Osteoblast (primary cell): Measurements from ENCODE around the gene RAMP2. TPM values are rescaled to one million over a fixed set of nuclear protein-coding genes. Genes with fewer than 3 reads are reported as not detected.

ENCODE experiments used
- DNase-seq: peaks from one replicate; pipeline ENCODE4 v3.0.0; 2011; ENCODE audit warnings: low spot score, mixed read lengths; ENCODE audit not compliant: insufficient read length; ENCODE audit errors: missing footprints
- H2AFZ ChIP-seq: 2 replicates; pipeline ENCODE4 v1.6.0; 2011; ENCODE audit warnings: mild to moderate bottlenecking, low read length
- H3K27ac ChIP-seq: 2 replicates; pipeline ENCODE4 v1.5.1; 2011; ENCODE audit warnings: mild to moderate bottlenecking, low read depth, low read length, moderate library complexity
- H3K27me3 ChIP-seq: 2 replicates; pipeline ENCODE4 v1.6.0; 2012; ENCODE audit warnings: mild to moderate bottlenecking, control low read depth, inconsistent platforms, low read length, moderate library complexity; ENCODE audit not compliant: insufficient read depth
- H3K36me3 ChIP-seq: 2 replicates; pipeline ENCODE4 v1.5.1; 2011; ENCODE audit warnings: mild to moderate bottlenecking, low read length, control low read depth, moderate library complexity; ENCODE audit not compliant: insufficient read depth
- H3K4me1 ChIP-seq: 2 replicates; pipeline ENCODE4 v1.5.1; 2011; ENCODE audit warnings: mild to moderate bottlenecking, low read length, control low read depth, moderate library complexity; ENCODE audit not compliant: insufficient read depth
- H3K4me2 ChIP-seq: 2 replicates; pipeline ENCODE4 v1.6.0; 2011; ENCODE audit warnings: mild to moderate bottlenecking, low read length; ENCODE audit not compliant: insufficient read depth
- H3K4me3 ChIP-seq: fragments of 200-600 bp; sonication (generic); 3 replicates; pipeline ENCODE4 v1.5.1; 2012; ENCODE audit warnings: mild to moderate bottlenecking, low read length, inconsistent platforms; ENCODE audit not compliant: insufficient read depth
- H3K79me2 ChIP-seq: 2 replicates; pipeline ENCODE4 v1.6.0; 2012; ENCODE audit warnings: mild to moderate bottlenecking, low read length, control low read depth, inconsistent platforms; ENCODE audit not compliant: insufficient read depth
- H3K9me3 ChIP-seq: 2 replicates; pipeline ENCODE4 v1.5.1; 2011; ENCODE audit warnings: low read depth, low read length, control low read depth
- H4K20me1 ChIP-seq: 2 replicates; pipeline ENCODE4 v1.6.0; 2012; ENCODE audit warnings: mild to moderate bottlenecking, low read length, control low read depth; ENCODE audit not compliant: insufficient read depth
- total RNA-seq: library from RNA; depleted of rRNA; stranded (reverse); fragments of >200 nt; gene quantifications from 2 replicates; pipeline ENCODE4 v1.2.3, GENCODE V29; 2012
- TF ChIP-seq, protein P1 (sequence below): IDR thresholded peaks from 2 replicates; pipeline ENCODE4 v1.5.1; 2011; ENCODE audit warnings: mild to moderate bottlenecking, low read depth, low read length, moderate library complexity; ENCODE audit errors: extremely low read depth

RAMP2 gene
- total RNA-seq, 1 donor = not detected

DNA sequence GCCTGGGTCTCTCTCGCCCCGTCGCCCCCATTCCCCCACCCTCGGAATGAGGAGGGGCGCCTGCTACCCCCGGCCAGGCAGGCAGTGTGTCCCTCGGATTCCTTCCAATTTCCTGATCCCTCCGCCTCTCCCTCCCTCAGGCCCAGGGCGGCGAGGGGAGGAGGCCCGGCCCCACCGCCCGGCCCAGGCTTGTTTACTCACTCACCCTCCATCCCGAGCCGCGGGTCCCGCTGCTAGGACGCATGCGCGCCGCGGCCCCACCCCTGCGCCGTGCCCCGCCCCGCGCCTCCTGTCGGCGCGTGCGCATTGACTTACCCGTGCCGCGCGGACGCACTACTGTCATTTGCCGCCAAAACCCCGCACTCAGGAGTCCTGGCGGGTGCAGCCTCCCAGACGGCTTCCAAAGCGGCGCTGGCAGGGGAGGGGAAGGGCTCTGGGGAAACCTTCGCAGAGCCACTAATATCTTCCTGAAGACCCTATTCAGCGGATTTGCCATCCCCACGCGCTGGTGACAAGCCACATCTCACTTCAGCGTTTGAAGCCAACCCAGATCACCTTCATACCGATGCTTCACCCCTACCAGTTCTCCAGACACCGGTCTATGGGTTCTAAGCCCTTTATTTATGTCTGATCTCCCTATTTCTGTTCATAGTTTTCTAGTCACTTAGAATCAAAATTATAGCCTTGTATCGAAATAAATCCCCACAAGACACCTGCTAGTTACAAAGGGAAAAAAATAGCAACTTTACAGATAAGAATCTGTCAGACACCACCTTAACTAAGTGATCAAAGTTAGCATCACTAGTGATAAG lies 16.0 kb upstream of the RAMP2 start, which contains the start of gene EZH1:
TSS of gene EZH1 (minus strand) at position 235 of the 812 bp plus-strand sequence. CDS start 16,099 bp downstream, outside the sequence.
- TF ChIP-seq, protein P1, sequence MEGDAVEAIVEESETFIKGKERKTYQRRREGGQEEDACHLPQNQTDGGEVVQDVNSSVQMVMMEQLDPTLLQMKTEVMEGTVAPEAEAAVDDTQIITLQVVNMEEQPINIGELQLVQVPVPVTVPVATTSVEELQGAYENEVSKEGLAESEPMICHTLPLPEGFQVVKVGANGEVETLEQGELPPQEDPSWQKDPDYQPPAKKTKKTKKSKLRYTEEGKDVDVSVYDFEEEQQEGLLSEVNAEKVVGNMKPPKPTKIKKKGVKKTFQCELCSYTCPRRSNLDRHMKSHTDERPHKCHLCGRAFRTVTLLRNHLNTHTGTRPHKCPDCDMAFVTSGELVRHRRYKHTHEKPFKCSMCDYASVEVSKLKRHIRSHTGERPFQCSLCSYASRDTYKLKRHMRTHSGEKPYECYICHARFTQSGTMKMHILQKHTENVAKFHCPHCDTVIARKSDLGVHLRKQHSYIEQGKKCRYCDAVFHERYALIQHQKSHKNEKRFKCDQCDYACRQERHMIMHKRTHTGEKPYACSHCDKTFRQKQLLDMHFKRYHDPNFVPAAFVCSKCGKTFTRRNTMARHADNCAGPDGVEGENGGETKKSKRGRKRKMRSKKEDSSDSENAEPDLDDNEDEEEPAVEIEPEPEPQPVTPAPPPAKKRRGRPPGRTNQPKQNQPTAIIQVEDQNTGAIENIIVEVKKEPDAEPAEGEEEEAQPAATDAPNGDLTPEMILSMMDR = no peak
- H3K36me3 ChIP-seq = no peaks in the 10 kb centered on the region
- H4K20me1 ChIP-seq = peaks cover 2% of the 10 kb centered on the region
- H3K4me2 ChIP-seq = peak within 1 kb of the TSS; percentile 94
- H2AFZ ChIP-seq = peak within 1 kb of the TSS; percentile 99
- peak within 1 kb of the TSS; percentile 84 for H3K4me3 ChIP-seq
- peak within 1 kb of the TSS; percentile 73 for H3K27ac ChIP-seq
- peaks cover 42% of the 10 kb centered on the region for H3K79me2 ChIP-seq
- peak; percentile 100 for DNase-seq
- peaks cover 7% of the 10 kb centered on the region for H3K27me3 ChIP-seq
- H3K4me1 ChIP-seq = peaks cover 18% of the 10 kb centered on the region
- no peaks in the 10 kb centered on the region for H3K9me3 ChIP-seq

DNA sequence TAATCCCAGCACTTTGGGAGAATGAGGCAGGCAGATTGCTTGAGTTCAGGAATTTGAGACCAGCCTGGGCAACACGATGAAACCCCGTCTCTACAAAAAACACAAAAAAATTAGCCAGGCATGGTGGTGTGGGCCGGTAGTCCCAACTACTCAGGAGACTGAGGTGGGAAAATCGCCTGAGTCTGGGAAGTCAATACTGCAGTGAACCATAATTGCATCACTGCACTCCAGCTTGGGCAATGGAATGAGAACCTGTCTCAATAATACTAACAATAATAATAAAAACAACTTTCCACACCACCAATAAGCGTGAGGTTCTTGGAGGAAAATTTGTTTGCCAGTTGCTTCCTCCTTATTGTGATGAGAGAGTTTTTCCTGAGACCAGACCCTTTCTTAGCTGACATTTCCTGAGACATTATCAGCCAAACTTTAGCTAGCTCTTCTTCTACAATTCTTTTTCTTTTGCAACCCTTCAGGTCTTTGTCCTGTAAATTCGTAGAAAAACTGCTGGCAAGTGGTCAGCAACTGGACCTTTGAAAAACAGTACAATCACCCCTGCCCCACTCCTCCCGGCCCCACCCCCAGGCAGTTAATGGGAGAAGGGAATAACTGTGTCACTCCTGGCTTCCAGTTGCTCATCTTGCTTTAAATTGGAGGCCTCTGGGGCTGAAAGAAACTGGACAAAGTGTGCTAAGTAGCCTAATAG lies 12.7 kb upstream of the RAMP2 start:
- no peak overlapping the region for H3K27ac ChIP-seq
- peaks cover 11% of the 10 kb centered on the region for H3K79me2 ChIP-seq
- H4K20me1 ChIP-seq = no peaks in the 10 kb centered on the region
- H2AFZ ChIP-seq = no peak overlapping the region
- peaks cover 7% of the 10 kb centered on the region for H3K27me3 ChIP-seq
- H3K4me3 ChIP-seq = no peak overlapping the region
- no peak for DNase-seq
- TF ChIP-seq, protein P1 = no peak
- no peaks in the 10 kb centered on the region for H3K36me3 ChIP-seq
- H3K9me3 ChIP-seq = no peaks in the 10 kb centered on the region
- peaks cover 18% of the 10 kb centered on the region for H3K4me1 ChIP-seq
- no peak overlapping the region for H3K4me2 ChIP-seq

DNA sequence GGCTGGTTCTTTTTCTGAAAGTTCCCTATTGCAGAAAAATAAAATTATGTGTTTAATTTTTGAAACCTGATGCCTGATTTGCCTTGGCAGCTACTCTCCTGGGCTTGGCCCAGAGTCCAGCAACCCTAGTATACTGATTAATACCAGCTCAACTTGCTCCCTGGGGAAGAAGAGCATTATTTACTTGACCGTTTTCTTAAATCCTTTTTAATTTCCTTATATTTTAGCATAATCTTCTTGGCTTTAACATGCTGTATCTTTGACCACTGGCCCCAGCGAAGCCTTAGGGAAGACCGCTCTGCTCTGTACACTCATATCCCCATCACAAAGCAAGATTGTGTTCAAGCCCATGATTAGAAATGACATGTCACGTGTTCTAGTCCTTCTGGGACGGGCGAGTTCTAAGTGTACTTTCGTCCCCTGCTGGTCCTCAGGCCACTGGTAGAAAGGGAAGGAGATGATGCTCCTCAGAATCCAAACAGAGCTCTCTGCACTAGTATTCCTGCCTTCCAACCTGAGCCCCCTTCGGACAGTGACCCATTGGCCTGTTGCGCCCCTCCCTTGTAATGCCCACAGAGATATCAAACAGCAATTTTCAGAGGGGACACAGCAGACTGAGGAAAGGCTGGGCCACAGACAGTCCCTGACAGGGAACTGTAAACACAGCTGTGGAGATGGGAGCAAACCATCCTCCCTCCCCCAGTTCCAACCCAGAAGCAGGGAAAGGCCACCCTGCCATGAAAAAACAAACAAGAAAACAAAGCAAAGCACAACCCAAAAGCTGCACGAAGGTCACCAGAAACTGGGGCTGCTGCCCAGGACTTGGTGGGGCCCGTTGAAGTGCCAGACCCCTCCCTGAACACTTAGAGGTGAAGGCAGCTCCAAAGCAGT lies 11.9 kb upstream of the RAMP2 start:
- H3K4me3 ChIP-seq = no peak overlapping the region
- peaks cover 11% of the 10 kb centered on the region for H3K4me1 ChIP-seq
- no peak for DNase-seq
- H3K27ac ChIP-seq = no peak overlapping the region
- H4K20me1 ChIP-seq = no peaks in the 10 kb centered on the region
- no peak overlapping the region for H3K4me2 ChIP-seq
- H3K79me2 ChIP-seq = peaks cover 3% of the 10 kb centered on the region
- H3K27me3 ChIP-seq = peaks cover 7% of the 10 kb centered on the region
- no peak overlapping the region for H2AFZ ChIP-seq
- TF ChIP-seq, protein P1 = no peak
- H3K36me3 ChIP-seq = no peaks in the 10 kb centered on the region
- no peaks in the 10 kb centered on the region for H3K9me3 ChIP-seq
